T-helper 2 cell (primary cell): ENCODE measurements around the gene TRPM1.
"Not testable (repeated sequence)": the region's sequence is repeated elsewhere in the genome, so short reads cannot be mapped to it uniquely, and the experiment has no call there.

Experiments
- DNase-seq, 5 experiments: peaks; one replicate each; pipeline versions ENCODE4 v3.0.0 to v3.0.0-alpha.2; 2012 to 2022

Gene TRPM1

DNA sequence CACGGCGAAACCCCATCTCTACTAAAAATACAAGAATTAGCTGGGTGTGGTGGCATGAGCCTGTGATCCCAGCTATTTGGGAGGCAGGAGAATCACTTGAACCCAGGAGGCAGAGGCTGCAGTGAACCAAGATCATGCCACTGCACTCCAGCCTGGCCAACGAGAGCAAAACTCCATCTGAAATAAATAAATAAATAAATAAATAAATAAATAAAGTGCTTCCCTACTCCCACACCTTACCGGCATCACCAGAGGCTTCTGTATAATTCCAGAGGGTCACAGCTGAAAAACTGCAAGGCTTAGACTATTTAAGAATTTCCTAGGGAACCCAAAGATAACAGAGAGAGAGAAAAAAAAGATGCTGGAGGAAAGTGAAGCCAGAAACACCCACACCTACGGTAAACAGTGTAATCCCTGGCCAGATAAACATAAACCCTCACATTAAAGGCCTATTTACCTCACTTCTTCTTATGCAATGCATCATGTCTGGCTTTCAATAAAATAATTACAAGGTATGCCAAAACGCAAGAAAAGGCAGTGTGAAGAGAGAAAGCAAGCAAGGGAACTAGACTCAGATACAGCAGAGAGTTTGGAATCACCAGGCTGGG lies 15.0 kb upstream of the TRPM1 start:
- DNase-seq: no peak

DNA sequence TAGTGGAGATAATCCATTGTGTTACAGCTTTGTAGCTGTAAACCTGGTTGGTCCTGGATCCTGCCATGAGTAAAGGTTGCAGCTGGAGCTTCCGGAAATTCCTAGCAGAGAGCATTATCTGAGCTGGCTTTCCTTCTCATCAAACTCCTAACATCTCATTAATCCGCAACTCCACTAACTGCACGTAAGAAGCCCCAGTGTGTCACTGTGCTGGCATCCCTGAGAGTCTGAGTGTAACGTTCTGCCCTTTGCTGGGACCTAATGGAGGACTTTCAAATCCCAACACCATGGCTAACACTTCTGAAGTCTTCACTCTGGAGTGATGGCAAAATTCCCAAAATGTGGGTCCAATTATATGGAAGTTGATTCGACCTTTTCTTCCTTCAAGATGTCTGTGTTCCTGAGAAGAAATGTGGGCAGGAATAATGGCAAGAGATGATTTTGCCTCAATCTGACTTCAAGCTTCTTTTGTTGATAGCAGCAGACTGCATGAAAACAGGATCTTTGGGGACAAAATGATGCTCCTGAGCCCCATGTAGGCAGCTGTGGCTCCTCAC lies 9.6 kb upstream of the TRPM1 start:
- no peak for DNase-seq

DNA sequence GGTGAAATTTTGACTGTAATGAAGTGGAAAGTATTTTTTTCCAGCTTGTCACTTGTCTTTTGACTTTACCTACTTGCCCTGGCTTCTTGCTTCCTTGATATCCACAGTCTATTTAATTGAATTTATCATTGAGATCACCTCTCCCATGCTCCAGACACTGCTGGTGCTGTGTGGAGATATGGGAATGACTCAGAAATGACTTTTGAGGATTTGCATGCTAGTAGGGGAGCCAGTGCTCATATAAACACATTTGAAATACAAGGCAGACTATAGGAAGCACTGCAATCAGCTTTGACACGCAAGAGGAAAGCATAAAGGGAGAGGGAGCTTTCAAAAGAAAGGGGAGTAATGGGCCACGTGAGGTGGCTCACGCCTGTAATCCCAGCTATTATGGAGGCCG lies 7.3 kb upstream of the TRPM1 start:
- DNase-seq: no peak

DNA sequence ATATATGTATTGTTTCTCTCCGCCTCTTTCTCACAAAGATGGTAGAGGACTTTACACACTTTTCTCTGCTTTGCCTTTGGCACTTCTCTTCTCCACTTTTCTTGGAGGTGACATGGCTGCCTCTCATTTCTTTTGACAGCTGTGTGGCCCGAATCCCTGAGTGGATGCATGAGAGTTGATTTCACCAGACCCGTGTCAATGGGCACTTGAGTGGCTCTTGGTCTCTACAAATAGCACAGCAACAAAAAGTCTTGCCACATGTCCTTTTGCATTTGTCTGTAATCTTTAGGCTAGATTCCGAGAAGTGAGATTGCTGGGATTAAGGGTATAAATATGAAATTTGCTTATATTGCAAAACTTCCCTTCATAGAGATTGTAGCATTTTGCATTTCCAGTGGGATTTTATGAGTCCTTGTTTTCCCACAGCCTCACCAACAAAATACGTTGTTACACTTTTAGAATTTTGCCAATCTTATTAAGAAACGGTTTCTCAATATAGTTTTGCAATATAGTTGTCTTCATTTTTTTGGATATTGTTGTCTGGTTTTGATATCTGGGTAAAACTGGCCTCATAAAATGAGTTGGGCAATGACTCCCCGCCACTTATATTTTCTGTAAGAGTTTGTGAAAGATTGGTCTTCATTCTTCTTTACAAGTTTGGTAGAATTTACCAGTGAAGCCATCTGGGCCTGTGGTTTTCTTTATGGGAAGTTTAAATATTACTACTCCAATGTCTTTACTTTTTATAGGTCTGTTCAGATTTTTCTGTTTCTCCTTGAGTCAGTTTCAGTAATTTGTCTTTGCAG lies 5.2 kb upstream of the TRPM1 start:
- DNase-seq: no peak

DNA sequence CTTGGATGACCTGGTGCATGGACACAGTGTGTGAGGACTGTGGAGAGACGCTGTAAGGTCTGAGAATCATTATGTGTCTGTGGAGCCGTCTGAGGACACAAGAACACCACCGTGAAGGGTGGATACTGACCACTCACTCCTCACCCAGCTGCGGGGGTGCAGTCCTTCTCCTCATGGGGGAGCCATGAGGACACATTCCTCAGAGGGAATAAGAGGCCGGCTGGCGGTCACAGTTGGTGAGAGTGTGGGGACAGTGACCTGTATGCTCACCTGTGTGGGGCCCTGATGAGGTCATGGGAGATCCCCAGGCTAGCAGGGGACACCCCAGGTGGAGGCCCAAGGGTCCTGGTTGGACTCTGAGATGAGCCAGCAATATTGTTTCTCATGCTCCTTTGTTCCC lies 2.5 kb upstream of the TRPM1 start:
- no peak for DNase-seq

DNA sequence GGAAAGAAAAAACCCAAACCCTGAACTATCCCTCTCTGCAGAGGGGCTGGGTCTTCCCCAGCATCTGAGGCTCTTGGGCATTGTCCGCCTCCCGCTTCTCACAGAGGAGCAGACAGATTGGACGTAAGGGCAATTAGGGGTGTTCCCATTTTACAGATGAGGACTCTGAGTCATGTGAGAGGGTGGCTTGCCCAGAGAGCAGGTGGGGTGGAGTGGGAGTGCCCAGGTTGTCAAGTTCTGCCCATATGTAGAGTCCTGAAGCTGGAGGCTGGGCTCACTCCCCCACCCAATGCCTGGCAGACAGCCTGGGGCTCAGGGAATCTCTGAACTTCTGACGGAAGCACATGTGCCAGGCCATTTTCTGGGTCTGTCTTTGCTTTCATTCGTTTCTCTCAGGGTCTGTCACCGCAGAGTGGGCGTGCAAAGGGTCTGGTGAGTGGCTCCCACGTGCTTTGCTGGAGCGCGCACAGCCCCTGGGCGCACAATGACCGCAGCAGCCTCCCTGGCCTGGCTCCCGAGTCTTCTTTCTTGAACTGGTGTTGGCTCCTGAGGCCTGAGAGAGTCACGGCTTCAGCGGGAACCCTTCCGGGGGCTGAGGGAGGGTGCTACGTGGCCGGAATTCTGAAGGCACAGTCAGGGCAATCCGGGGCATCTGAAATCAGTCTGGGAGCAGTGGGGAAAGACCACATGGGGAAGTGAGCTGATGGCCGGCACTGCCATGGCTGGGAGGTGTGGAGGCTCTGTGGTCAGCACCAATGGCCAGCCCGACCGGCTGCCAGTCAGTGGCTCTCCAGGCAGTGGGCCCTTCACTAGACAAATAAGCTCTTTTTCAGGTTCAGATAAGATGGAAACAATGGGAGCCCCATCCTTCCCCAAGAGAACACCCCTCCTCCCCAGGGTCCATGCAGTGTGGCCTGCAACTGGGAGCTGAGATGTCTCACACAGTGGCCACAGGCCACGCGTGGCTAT lies 1.1 kb upstream of the TRPM1 start:
- no peak for DNase-seq

DNA sequence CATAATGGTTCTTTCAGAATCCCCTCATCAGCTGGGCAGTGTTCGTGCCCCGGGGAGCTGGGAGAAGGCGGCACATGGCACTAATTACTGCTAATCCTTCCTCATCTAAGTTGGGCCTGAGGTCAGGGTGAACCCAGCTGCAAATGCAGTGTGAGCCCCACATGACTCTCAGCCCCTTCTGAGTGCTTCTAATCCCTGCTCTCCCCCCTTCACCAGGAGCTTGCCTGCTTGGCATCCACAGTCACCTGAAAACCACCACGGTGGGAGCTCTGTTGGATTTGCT lies 455 bp upstream of the TRPM1 start:
- DNase-seq: no peak

DNA sequence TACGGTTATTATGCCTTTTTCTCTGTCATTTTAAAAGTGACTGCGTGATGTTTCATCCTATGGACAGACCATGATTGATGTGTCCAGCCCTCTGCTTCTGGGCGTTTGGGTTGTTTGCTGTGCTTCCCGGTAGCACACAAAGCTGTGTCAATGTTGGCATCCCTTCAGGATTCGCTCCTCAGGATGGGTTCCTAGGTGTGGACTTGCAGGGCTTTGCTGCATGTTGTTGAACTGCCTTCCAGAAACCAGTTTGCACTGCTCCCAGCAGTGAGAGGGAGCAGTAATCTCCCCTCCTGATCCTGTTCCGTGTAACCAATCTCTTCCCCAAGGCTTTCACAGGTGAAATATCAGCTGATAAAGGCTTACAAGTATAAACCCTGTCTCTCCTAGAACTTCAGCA lies 787 bp downstream of the TRPM1 start:
- DNase-seq: no peak

DNA sequence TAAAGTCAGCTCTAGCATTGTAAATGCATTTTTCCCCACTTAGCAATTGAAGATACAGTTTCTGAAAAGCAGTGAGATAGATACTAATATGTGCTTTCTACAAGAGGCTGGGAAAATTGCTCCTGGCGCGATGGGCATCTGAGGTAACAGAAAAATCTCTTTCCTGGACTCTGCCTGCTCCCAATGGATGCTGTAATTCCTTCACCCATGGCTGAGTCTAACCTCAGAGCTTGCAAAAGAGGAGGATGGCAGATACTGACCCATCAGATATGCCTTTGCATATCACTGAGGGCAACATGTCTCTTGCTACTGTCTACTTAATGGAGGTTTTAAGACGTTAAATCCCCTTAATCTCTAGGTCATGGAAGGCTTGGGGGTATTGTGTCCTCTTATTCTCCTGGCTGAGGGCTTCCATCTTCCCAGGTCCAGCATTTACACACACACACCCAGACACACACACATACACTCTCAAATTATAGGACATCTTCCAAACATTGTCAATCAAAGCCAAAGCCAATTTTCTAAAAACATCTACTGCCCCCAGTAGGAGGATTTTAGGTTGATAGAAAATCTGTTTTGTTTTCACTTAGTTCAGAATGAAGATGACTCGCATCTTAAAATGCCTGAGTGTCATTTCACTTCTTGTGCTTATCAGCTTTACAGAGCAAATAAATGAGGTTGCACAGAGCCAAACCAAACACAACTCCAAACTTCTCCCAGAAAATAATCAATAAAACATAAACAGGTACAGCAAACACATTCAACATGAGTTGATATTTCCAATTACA lies 2.4 kb downstream of the TRPM1 start:
- no peak for DNase-seq

DNA sequence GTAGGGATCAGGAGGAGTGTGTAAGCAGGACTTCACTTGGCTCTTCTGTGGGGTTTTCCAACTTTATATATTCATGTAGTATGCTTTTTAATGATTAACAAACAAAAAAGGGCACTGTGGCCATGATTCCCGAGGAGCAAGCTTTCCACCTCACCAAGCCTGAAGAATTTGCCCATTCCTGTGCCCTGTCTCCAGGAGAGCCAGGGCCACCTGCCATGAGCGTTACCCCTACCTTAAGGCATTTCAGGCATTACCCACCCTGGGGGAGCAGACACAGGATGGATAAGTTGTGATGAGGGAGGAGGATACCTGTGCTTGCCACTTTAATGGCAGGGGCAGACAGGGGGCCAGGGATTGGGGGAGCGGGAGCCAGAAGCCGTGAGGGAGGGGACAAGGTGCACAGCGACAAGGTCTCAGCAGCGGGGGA lies 3.0 kb downstream of the TRPM1 start:
- DNase-seq: no peak

DNA sequence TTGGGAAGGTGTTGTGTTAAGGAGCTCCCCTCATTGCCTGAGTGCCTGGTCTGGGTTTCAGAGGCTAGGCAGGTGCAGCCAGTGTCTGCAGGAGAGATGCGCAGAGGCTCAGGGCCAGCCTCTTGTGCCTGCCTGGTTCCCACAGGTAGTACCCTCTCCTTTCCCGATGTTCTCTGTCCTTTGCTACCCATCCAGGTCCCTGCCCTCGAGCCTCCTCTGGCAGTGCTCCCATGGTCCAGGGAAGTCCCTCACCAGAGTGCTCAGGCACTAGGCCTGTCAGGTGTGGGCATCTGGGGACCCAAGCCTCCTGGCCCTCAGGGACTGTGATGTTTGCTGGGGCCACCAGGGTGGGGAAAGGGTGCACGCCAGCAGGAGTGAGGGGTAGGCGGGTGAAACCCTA lies 5.0 kb downstream of the TRPM1 start:
- no peak for DNase-seq

DNA sequence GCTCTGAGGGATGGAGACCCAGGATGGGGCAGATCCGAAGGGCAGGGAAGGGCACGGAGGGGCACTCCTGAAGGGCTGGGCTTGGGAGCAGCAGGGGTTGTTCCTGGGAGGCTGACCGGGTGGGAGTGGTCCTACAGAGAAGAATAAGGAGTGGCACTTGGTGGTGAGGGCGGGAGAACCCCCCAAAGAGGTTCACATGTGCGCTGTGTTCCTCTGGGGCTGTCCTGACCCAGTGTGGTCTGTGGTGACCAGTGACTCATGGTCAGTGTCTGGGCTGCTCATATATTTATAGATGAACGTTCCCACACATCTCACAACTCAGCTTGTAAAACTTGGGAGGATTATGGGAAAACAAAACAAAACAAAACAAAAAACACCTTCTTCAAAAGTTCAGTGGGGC lies 10.0 kb downstream of the TRPM1 start:
- DNase-seq: no peak

DNA sequence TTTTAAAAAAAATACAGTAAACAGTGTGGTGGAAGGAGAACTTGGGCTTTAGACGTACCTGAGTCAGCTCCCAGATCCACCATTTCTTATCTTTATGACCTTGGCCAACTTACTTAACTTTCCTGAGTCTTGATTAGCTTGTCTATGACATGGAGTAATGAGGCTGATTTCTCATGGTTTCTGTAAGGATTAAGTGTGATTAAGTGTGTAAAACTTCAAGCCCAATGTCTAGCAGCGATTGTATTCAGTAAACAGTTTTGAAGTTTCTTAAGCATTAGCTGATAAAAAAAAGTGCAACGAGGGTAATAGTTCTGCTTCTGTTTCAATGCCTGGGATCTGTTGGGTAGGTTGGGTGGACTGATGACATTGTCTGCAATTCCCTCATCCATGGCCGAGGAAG lies 10.8 kb downstream of the TRPM1 start:
- no peak for DNase-seq

DNA sequence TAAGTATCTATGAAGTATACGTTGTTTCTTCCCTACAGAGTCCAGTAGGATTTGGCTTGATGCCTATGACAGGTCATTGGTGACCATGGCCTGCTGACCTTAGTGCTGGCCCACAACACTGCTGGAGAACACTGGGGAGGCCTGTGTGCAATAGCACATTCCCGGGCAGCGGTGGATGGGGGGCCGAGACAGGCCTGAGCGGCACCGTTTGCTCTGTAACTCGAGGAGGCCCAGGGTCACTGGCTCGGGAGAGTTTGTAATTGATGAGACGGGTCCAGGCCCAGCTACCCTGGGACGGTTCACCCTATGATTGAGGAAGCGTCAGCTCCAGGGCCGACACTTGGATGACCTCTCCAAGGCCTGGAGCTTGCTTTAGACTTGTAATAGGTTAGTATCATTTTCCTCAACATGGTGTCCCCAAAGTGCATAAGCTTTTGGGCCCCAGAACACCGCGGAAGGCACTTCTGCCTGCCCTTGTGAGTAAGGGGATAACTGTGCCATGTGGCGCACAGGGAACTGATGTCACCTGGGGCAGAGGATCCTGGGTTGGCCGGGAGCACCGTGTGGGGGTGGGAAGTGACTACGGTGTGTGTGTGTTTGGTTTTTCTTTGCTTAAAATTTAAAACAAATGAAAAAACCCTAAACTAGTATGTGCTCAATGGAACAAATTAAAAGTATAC lies 12.0 kb downstream of the TRPM1 start:
- no peak for DNase-seq

DNA sequence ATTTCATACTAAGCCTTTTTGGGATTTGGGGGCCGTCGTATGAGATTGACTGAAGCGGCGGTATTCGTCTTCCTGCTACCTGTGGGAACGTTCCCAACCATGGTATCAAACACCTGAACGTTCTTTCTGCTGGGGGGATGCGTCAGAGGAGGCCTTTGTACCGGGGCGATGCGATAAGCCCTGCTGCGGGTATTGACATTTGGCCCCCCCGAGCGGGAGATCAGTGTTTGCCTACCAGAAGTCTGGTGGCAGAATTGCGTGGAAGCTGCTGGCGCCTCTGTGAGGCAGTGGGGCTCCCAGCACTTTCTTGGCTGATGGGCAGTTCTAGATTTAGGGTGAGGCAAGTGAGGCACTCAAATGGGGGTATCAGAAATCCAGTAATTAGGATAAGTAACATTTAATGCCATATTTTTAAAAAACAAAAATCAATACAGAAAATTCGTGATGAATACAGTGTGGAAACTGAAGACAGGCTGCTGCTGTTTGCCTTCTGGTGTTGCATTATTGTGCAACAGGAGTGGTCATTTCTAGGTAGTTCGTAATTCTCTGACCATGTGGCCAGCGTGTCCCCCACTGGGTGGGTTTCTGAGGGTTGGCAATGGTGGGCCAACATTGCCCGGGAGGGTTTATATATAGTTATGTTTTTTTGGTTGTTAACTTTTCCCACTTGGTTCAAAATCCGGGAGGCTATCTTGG lies 12.7 kb downstream of the TRPM1 start:
- DNase-seq: no peak

DNA sequence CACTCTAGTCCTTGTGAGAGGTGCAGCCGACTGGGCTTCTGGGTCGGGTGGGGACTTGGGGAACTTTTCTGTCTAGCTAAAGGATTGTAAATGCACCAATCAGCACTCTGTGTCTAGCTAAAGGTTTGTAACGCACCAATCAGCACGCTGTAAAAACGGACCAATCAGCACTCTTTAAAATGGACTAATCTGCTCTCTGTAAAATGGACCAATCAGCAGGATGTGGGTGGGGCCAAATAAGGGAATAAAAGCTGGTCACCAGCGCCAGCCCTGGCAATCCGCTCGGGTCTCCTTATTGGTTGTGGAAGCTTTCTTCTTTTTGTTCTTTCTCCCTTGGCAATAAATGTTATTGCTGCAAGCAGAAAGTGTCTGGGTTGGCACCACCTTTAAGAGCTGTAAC lies 13.5 kb downstream of the TRPM1 start:
- DNase-seq: not testable (repeated sequence)

DNA sequence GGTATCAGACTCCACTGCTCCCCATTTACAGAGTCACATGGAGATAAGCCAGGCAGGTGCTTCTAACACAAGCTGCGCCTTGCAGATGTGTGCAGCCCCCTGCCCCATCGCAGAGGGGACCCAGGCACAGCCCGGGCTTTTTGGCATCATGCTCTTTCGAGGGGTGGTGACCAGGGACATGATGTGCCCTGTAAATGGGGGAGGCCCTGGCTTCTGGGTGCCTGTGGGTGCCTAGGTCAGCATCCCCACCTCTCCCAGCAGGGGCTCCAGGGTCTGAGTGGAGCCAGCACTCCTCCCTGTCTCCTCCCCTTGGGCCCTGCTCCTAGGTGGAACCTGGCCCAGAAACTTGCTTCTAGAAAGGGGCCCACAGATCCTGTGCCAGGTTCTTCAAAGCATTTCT lies 15.2 kb downstream of the TRPM1 start:
- no peak for DNase-seq

DNA sequence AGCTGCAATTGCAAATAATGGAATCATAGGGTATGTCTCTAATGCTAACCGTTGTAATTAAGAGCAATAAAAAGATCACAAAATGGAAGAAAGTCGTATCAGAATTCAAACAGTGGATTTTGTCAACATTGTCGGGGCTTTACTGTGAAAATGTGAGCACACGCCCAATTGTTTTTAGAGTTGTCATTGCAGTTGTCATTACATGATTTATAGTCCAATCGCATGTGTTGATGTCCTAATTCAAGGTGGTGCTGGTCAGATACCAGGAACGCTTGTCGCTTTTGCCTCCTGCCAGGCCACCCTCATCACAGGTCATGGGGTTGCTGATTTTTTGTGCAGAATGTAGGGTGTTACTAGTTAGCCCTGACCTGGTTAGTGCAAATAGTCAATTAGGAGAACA lies 16.2 kb downstream of the TRPM1 start:
- DNase-seq: no peak

DNA sequence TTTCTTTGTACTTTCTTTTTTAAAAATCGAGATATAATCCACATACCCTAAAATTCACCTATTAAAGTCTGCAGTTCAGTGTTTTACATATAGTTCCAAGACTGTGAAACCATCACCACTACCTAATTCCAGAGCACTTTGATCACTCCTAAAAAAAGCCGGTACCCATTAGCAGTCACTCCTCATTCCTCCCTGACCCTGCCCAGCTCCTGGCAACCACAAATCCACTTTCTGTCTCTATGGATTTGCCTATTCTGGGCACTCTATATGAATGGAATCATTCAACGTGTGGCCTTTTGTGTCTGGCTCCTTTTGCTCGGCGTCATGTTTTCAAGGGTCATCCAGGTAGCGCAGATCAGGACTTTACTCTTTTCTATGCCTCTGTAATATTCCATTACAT lies 17.3 kb downstream of the TRPM1 start:
- no peak for DNase-seq

DNA sequence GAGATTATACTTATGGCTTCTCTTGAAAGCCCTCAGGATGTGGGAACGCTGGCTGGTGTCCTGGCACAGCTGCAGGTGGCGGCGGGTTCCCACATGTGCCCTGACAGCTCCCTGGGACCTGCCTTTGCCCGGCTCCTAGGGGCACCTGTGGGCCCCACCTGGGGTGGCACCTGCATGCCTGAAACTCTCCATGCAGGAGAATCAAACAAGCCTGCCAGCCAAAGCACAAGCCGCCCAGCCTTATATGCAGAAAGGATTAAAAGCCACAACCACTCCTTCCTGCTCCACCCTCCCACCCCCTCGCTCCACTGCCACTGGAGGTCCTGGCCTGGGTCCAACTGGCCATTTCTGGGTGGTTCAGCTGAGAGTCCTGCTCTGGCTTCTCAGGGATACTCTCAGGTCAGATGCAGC lies 18.1 kb downstream of the TRPM1 start:
- no peak for DNase-seq

DNA sequence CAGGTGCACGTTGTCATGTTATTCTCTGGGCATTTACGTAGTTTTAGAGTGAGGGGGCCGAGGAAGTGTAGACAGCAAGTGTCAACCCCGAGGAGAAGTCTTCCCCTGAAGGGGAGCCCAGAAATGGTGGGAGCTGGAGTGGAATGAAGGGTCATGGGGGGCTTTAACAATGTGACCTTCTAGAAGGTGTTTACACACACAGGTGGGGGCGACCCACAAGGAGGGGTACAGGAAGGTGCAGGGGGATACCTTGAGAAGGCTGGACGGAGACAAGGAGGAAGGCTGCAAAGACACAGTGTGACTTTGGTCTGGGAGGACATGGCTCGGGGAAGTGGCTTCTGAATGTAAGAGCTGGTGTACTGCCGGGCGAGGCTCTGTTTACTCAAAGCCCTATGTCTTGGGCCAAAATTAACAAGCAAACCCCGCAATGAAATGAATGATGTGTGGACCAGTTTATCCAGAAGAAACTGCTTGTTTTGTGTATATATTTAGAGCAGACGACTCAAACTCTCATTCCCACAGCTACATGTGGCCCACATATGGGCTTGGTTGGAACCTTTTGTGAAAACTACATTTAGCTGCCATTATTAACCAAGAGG lies 18.7 kb downstream of the TRPM1 start:
- DNase-seq: no peak
